Left ventricle myocardium inferior (tissue), 1 donor: Measurements from ENCODE around the gene CNPY4. TPM values are rescaled to one million over a fixed set of nuclear protein-coding genes. Genes with fewer than 3 reads are reported as not detected.
A peak's percentile ranks its signal among the peaks of the same experiment; 100 is the strongest.

ENCODE experiments used
- DNase-seq: peaks from one replicate; pipeline ENCODE4 v3.0.0-alpha.2; 2020
- H3K27ac ChIP-seq: fragments of 200-600 bp; replicated peaks from 2 replicates; pipeline ENCODE4 v1.8.0; 2021
- H3K27me3 ChIP-seq: fragments of 200-600 bp; 2 replicates; pipeline ENCODE4 v1.8.0; 2021; ENCODE audit warnings: low read depth
- H3K36me3 ChIP-seq: fragments of 200-600 bp; 2 replicates; pipeline ENCODE4 v1.8.0; 2021
- H3K4me1 ChIP-seq: fragments of 200-600 bp; 2 replicates; pipeline ENCODE4 v1.8.0; 2021
- H3K4me3 ChIP-seq: fragments of 200-600 bp; 2 replicates; pipeline ENCODE4 v1.8.0; 2021; ENCODE audit warnings: mild to moderate bottlenecking, moderate library complexity
- H3K9me3 ChIP-seq: fragments of 200-600 bp; replicated peaks from 2 replicates; pipeline ENCODE4 v1.8.0; 2021
- intact Hi-C: fragments of 100-400 bp; cut with micrococcal nuclease; formaldehyde crosslinking; loops from one replicate; pipeline ENCODE4 v1.11.0; 2022
- total RNA-seq: library from RNA; stranded (reverse); fragmentation: NEBNext Ultra II Directional; extraction: Animal tissue kit (Norgen Biotek cat#: 25700); gene quantifications from one replicate; pipeline ENCODE4 v1.2.1, GENCODE V29; 2021
- TF ChIP-seq, protein P1 (sequence below): fragments of 200-600 bp; IDR thresholded peaks from 2 replicates; pipeline ENCODE4 v1.8.0; 2021; ENCODE audit warnings: antibody characterized with exemption, mild to moderate bottlenecking, borderline replicate concordance
- donor health status: DM: no; HTN: yes; CAD: no; lungs with severe emphysema.

The CNPY4 gene
- total RNA-seq, 1 donor from 2014 or later = 8.5 TPM

DNA sequence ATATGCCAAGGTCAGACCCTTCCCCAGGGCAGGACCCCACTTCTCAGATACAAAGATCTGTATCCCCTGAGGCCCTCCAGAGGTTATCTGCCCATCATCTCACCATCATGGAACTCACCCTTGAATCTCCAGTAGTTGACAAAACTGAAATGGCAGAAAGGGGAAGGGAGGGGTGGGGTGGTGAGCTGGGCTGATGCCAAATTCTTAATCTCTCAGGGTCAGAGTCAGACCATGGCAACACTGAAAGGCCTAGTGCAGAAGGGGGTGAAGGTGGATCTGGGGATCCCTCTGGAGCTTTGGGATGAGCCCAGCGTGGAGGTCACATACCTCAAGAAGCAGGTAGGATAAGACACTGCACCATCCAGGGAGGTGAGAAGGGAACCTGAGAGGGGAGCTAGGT is 3.1 kb downstream of the CNPY4 start:
- no peaks in the 10 kb centered on the region for H3K9me3 ChIP-seq
- H3K27me3 ChIP-seq = no peaks in the 10 kb centered on the region
- intact Hi-C loops = no loop called here
- H3K36me3 ChIP-seq = peaks cover 6% of the 10 kb centered on the region
- DNase-seq = no peak
- TF ChIP-seq, protein P1, sequence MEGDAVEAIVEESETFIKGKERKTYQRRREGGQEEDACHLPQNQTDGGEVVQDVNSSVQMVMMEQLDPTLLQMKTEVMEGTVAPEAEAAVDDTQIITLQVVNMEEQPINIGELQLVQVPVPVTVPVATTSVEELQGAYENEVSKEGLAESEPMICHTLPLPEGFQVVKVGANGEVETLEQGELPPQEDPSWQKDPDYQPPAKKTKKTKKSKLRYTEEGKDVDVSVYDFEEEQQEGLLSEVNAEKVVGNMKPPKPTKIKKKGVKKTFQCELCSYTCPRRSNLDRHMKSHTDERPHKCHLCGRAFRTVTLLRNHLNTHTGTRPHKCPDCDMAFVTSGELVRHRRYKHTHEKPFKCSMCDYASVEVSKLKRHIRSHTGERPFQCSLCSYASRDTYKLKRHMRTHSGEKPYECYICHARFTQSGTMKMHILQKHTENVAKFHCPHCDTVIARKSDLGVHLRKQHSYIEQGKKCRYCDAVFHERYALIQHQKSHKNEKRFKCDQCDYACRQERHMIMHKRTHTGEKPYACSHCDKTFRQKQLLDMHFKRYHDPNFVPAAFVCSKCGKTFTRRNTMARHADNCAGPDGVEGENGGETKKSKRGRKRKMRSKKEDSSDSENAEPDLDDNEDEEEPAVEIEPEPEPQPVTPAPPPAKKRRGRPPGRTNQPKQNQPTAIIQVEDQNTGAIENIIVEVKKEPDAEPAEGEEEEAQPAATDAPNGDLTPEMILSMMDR = no peak
- H3K27ac ChIP-seq = no peak overlapping the region
- H3K4me1 ChIP-seq = peaks cover 54% of the 10 kb centered on the region
- no peak overlapping the region for H3K4me3 ChIP-seq

DNA sequence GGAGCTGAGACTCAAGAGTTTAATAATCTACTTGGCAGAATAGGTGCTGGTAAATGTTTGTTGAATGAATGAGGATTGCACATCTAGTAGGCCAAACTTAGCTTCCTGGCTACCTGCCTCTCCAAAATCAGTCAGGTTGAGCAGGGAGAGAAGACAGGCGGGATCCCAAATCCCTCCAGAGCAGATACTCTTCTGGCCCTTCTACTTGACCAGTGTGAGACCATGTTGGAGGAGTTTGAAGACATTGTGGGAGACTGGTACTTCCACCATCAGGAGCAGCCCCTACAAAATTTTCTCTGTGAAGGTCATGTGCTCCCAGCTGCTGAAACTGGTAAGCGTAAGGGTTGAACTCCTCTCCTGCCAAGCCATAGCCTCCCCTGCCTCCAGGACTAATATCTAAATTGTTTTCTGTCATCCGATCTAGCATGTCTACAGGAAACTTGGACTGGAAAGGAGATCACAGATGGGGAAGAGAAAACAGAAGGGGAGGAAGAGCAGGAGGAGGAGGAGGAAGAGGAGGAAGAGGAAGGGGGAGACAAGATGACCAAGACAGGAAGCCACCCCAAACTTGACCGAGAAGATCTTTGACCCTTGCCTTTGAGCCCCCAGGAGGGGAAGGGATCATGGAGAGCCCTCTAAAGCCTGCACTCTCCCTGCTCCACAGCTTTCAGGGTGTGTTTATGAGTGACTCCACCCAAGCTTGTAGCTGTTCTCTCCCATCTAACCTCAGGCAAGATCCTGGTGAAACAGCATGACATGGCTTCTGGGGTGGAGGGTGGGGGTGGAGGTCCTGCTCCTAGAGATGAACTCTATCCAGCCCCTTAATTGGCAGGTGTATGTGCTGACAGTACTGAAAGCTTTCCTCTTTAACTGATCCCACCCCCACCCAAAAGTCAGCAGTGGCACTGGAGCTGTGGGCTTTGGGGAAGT is 5.1 kb downstream of the CNPY4 start:
- TF ChIP-seq, protein P1 = no peak
- no peaks in the 10 kb centered on the region for H3K9me3 ChIP-seq
- H3K36me3 ChIP-seq = peaks cover 6% of the 10 kb centered on the region
- no peak for DNase-seq
- no peak overlapping the region for H3K4me3 ChIP-seq
- H3K27me3 ChIP-seq = no peaks in the 10 kb centered on the region
- intact Hi-C loops = no loop called here
- no peak overlapping the region for H3K27ac ChIP-seq
- H3K4me1 ChIP-seq = peaks cover 50% of the 10 kb centered on the region

DNA sequence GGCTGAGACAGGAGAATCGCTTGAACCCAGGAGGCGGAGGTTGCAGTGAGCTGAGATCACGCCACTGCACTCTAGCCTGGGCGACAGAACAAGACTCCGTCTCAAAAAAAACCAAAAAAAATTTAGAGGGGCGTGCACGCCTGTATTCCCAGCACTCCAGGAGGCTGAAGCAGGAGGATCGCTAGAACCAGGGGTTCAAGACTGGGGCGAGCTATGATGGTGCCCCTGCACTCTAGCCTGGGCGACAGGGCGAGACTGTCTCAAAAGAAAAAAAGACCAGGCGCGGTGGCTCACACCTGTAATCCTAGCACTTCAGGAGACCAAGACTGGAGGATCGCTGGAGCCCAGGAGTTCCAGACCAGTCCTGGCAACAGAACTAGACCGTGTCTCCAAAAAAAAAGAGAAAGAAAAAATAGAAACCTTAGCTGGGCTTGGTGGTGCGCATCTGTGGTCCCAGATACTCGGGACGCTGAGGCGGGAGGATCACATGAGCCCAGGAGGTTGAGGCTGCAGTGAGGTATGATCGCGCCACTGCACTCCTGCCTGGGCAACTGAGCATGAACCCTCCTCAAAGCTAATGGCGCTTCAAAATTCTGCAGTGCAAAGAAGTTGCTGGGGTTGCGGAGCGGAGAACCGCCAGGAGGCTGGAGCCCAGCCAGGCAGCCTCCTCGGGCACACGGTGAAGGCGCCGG is 7.0 kb downstream of the CNPY4 start:
- no peak for DNase-seq
- peaks cover 41% of the 10 kb centered on the region for H3K4me1 ChIP-seq

DNA sequence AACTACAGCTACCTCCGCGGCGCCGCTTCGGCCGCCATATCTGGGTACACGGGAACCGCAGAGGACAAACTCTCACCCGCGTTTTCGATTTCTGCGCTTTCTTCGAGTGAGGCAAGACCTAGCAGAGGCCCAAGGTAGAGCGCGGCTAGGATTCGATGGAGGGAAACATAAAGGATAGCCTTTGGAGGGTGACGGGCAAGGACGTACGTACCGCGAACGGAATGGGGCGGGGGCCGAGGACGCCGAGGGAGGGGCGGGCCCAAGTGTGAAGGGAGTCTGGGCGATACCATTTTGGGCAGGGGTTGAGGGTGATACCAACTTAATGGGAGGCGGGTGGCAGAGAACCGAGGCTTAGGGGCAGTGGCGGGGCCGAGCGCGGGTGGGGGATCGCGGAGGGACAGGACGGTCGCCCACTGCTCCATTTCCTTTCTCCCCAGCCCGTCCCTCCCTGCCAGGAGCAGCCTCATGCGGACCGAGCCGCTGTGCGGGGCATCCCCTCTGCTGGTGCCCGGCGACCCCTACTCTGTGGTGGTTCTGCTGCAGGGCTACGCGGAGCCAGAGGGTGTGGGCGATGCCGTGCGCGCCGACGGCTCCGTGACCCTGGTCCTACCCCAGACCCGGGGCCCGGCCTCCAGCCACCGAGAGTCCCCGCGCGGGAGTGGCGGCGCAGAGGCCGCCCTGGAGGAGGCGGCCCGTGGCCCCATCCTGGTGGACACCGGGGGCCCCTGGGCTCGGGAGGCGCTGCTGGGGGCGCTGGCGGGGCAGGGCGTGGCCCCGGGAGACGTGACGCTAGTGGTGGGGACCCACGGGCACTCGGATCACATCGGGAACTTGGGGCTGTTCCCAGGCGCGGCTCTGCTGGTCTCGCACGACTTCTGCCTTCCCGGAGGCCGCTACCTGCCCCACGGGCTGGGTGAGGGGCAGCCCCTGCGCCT is 7.8 kb downstream of the CNPY4 start, which contains the start of gene MBLAC1:
TSS of gene MBLAC1 (plus strand) at position 37 of the 935 bp plus-strand sequence. CDS start at position 466, 429 bp downstream.
- H3K4me1 ChIP-seq = peaks cover 43% of the 10 kb centered on the region
- peak within 1 kb of the TSS; percentile 97 for H3K27ac ChIP-seq
- DNase-seq = peak; percentile 89
- no peaks in the 10 kb centered on the region for H3K27me3 ChIP-seq
- intact Hi-C loops = no loop called here
- H3K4me3 ChIP-seq = peak within 1 kb of the TSS; percentile 99
- TF ChIP-seq, protein P1 = no peak
- peaks cover 6% of the 10 kb centered on the region for H3K36me3 ChIP-seq
- no peaks in the 10 kb centered on the region for H3K9me3 ChIP-seq

More for the DNA sequence above, 7.0 kb downstream of the CNPY4 start:
- peaks cover 6% of the 10 kb centered on the region for H3K36me3 ChIP-seq
- no peaks in the 10 kb centered on the region for H3K27me3 ChIP-seq
- intact Hi-C loops = no loop called here
- TF ChIP-seq, protein P1 = no peak
- H3K9me3 ChIP-seq = no peaks in the 10 kb centered on the region
- peak overlapping the region; percentile 97 for H3K27ac ChIP-seq
- H3K4me3 ChIP-seq = peak overlapping the region; percentile 99
